Activated T-cell treated with anti-CD3 and anti-CD28 coated beads, Interleukin-2, amount 50 U/mL, for 72 hours (primary cell): ENCODE results near the gene MAP3K4. TPM values are rescaled to one million over a fixed set of nuclear protein-coding genes. Genes with fewer than 3 reads are reported as not detected.

Source experiments
- ATAC-seq, 2 donors: fragments of 150-1000 bp; cut with Tn5 transposase; replicated peaks in 1 of 2; 2 replicates each; pipeline ENCODE4 v1.10.0; 2021; ENCODE audit warnings: moderate library complexity in 2 of 2, mild to moderate bottlenecking in 1 of 2
- DNase-seq, 2 donors: peaks; one replicate each; pipeline ENCODE4 v3.0.0; 2021 to 2022; ENCODE audit warnings: mixed read lengths in 1 of 2
- H3K27ac Mint-ChIP-seq: one replicate; pipeline ENCODE4 v1.8.0; 2022; ENCODE audit warnings: mild to moderate bottlenecking, moderate library complexity, mixed read lengths
- H3K27me3 Mint-ChIP-seq: one replicate; pipeline ENCODE4 v1.8.0; 2022; ENCODE audit warnings: low read depth, mixed read lengths
- H3K36me3 Mint-ChIP-seq, 2 donors: one replicate each; pipeline ENCODE4 v1.8.0; 2022; ENCODE audit warnings: mixed read lengths in 2 of 2, mild to moderate bottlenecking in 1 of 2; ENCODE audit not compliant: insufficient read depth in 2 of 2
- H3K4me1 Mint-ChIP-seq: one replicate; pipeline ENCODE4 v1.8.0; 2022; ENCODE audit warnings: low read depth, mixed read lengths
- H3K4me3 Mint-ChIP-seq, 2 donors: one replicate each; pipeline ENCODE4 v1.8.0; 2022; ENCODE audit warnings: mild to moderate bottlenecking in 2 of 2, mixed read lengths in 2 of 2, moderate library complexity in 2 of 2
- H3K9me3 Mint-ChIP-seq, 2 donors: one replicate each; pipeline ENCODE4 v1.8.0; 2022; ENCODE audit warnings: mixed read lengths in 2 of 2
- total RNA-seq, 2 donors: library from RNA; stranded (reverse); gene quantifications; one replicate each; pipeline ENCODE4 v1.2.3, GENCODE V29; 2022

Gene MAP3K4
- total RNA-seq, 2 donors from 2014 or later, result 47.3 to 50.9 TPM

- no peak for ATAC-seq
- Mint-ChIP-seq H3K4me3 (no peak overlapping the region), H3K27me3 (no peaks in the 10 kb centered on the region), H3K4me1 (peaks cover 6% of the 10 kb centered on the region), H3K9me3 (no peaks in the 10 kb centered on the region), H3K36me3 (peaks cover 0 to 5% of the 10 kb centered on the region in 2 donors), H3K27ac (no peak overlapping the region)
- no peak for DNase-seq
Measured at GRCh38 chr6:161073930-161074329, 82.4 kb downstream of the MAP3K4 start.

- H3K27me3 Mint-ChIP-seq, result no peaks in the 10 kb centered on the region
- H3K4me3 Mint-ChIP-seq, result no peak overlapping the region
- H3K36me3 Mint-ChIP-seq, result peaks cover 0 to 5% of the 10 kb centered on the region in 2 donors
- H3K27ac Mint-ChIP-seq, result peak overlapping the region; percentile 63
- H3K9me3 Mint-ChIP-seq, result no peaks in the 10 kb centered on the region
- peaks cover 6% of the 10 kb centered on the region for H3K4me1 Mint-ChIP-seq
- ATAC-seq, result no peak
- DNase-seq, result no peak
Measured at GRCh38 chr6:161074496-161075121, 83.0 kb downstream of the MAP3K4 start.

GRCh38 chr6:161076181-161076677, 84.7 kb downstream of the MAP3K4 start:
- ATAC-seq, result no peak

GRCh38 chr6:161079566-161080262, 88.1 kb downstream of the MAP3K4 start:
- Mint-ChIP-seq H3K27ac (peak overlapping the region; percentile 90), H3K4me1 (peaks cover 7% of the 10 kb centered on the region), H3K27me3 (no peaks in the 10 kb centered on the region), H3K4me3 (peak overlapping the region in 1 of 2 donors; percentile 26), H3K36me3 (peaks cover 2 to 4% of the 10 kb centered on the region in 2 donors), H3K9me3 (no peaks in the 10 kb centered on the region)
- DNase-seq, result peak; percentile 78
- ATAC-seq, result peak; percentile 96

More at GRCh38 chr6:161076181-161076677, 84.7 kb downstream of the MAP3K4 start:
- no peak overlapping the region for H3K27ac Mint-ChIP-seq
- H3K4me1 Mint-ChIP-seq, result peaks cover 6% of the 10 kb centered on the region
- H3K27me3 Mint-ChIP-seq, result no peaks in the 10 kb centered on the region
- H3K36me3 Mint-ChIP-seq, result peaks cover 0 to 5% of the 10 kb centered on the region in 2 donors
- DNase-seq, result no peak
- no peaks in the 10 kb centered on the region for H3K9me3 Mint-ChIP-seq
- no peak overlapping the region for H3K4me3 Mint-ChIP-seq

GRCh38 chr6:161080263-161080970, 88.8 kb downstream of the MAP3K4 start:
- peaks cover 12% of the 10 kb centered on the region for H3K4me1 Mint-ChIP-seq
- ATAC-seq (peak in 1 of 2 donors; percentile 12), DNase-seq (no peak)
- peak overlapping the region; percentile 90 for H3K27ac Mint-ChIP-seq
- no peaks in the 10 kb centered on the region for H3K9me3 Mint-ChIP-seq
- H3K4me3 Mint-ChIP-seq, result peak overlapping the region in 1 of 2 donors; percentile 26
- H3K27me3 Mint-ChIP-seq, result no peaks in the 10 kb centered on the region
- H3K36me3 Mint-ChIP-seq, result peaks cover 2 to 3% of the 10 kb centered on the region in 2 donors

GRCh38 chr6:161082215-161082614, 90.6 kb downstream of the MAP3K4 start:
- no peak overlapping the region for H3K4me3 Mint-ChIP-seq
- peaks cover 3 to 5% of the 10 kb centered on the region in 2 donors for H3K36me3 Mint-ChIP-seq
- H3K27me3 Mint-ChIP-seq, result no peaks in the 10 kb centered on the region
- H3K4me1 Mint-ChIP-seq, result peaks cover 16% of the 10 kb centered on the region
- ATAC-seq (no peak), DNase-seq (no peak)
- H3K9me3 Mint-ChIP-seq, result no peaks in the 10 kb centered on the region
- no peak overlapping the region for H3K27ac Mint-ChIP-seq

GRCh38 chr6:161085246-161085645, 93.7 kb downstream of the MAP3K4 start:
- DNase-seq (no peak), ATAC-seq (peak; percentile 96 to 97)
- Mint-ChIP-seq H3K9me3 (no peaks in the 10 kb centered on the region), H3K4me3 (peak overlapping the region; percentile 36 to 58), H3K27me3 (no peaks in the 10 kb centered on the region), H3K27ac (peak overlapping the region; percentile 61), H3K4me1 (peaks cover 16% of the 10 kb centered on the region), H3K36me3 (peaks cover 5 to 15% of the 10 kb centered on the region in 2 donors)

GRCh38 chr6:161088676-161089328, 97.2 kb downstream of the MAP3K4 start:
- no peak for DNase-seq
- Mint-ChIP-seq H3K4me3 (no peak overlapping the region), H3K36me3 (peaks cover 7 to 19% of the 10 kb centered on the region in 2 donors), H3K27ac (no peak overlapping the region), H3K4me1 (peaks cover 26% of the 10 kb centered on the region), H3K9me3 (no peaks in the 10 kb centered on the region), H3K27me3 (no peaks in the 10 kb centered on the region)
- ATAC-seq, result no peak

- ATAC-seq, result peak in 1 of 2 donors; percentile 38
- H3K4me1 Mint-ChIP-seq, result peaks cover 9% of the 10 kb centered on the region
- DNase-seq, result no peak
- no peaks in the 10 kb centered on the region for H3K9me3 Mint-ChIP-seq
- H3K36me3 Mint-ChIP-seq, result peaks cover 5 to 18% of the 10 kb centered on the region in 2 donors
- H3K27me3 Mint-ChIP-seq, result no peaks in the 10 kb centered on the region
- no peak overlapping the region for H3K4me3 Mint-ChIP-seq
- no peak overlapping the region for H3K27ac Mint-ChIP-seq
Measured at GRCh38 chr6:161091151-161091550, 99.6 kb downstream of the MAP3K4 start.

GRCh38 chr6:161091972-161092701, 100.6 kb downstream of the MAP3K4 start:
- Mint-ChIP-seq H3K36me3 (peaks cover 4 to 19% of the 10 kb centered on the region in 2 donors), H3K9me3 (no peaks in the 10 kb centered on the region), H3K4me3 (peak overlapping the region in 1 of 2 donors; percentile 23), H3K27ac (no peak overlapping the region), H3K4me1 (peaks cover 9% of the 10 kb centered on the region), H3K27me3 (no peaks in the 10 kb centered on the region)
- peak; percentile 46 to 80 for ATAC-seq
- DNase-seq, result no peak

GRCh38 chr6:161094955-161095354, 103.4 kb downstream of the MAP3K4 start:
- Mint-ChIP-seq H3K4me3 (no peak overlapping the region), H3K36me3 (peaks cover 2 to 13% of the 10 kb centered on the region in 2 donors), H3K9me3 (no peaks in the 10 kb centered on the region), H3K27ac (no peak overlapping the region), H3K4me1 (peaks cover 9% of the 10 kb centered on the region), H3K27me3 (no peaks in the 10 kb centered on the region)
- DNase-seq, result no peak
- no peak for ATAC-seq

- Mint-ChIP-seq H3K36me3 (peaks cover 0 to 12% of the 10 kb centered on the region in 2 donors), H3K9me3 (no peaks in the 10 kb centered on the region), H3K27me3 (no peaks in the 10 kb centered on the region), H3K4me3 (no peak overlapping the region), H3K27ac (no peak overlapping the region), H3K4me1 (peaks cover 9% of the 10 kb centered on the region)
- ATAC-seq (no peak), DNase-seq (no peak)
Measured at GRCh38 chr6:161095916-161096315, 104.3 kb downstream of the MAP3K4 start.
